Sciatic nerve (tissue), 2 donors: Measurements from ENCODE around the gene PLK3. TPM values are rescaled to one million over a fixed set of nuclear protein-coding genes. Genes with fewer than 3 reads are reported as not detected.
A peak's percentile ranks its signal among the peaks of the same experiment; 100 is the strongest.
"Not testable (repeated sequence)": the region's sequence is repeated elsewhere in the genome, so short reads cannot be mapped to it uniquely, and the experiment has no call there.

Source experiments
- ATAC-seq: fragments of 200-7000 bp; cut with Tn5 transposase; one replicate; pipeline ENCODE4 v1.9.1; 2020; ENCODE audit warnings: mild to moderate bottlenecking, moderate library complexity
- DNase-seq: peaks from one replicate; pipeline ENCODE4 v3.0.0-alpha.2; 2020; ENCODE audit warnings: low spot score
- intact Hi-C: fragments of 100-400 bp; cut with DNase I; formaldehyde crosslinking; loops from one replicate; pipeline ENCODE4 v1.14.2; 2022
- total RNA-seq: library from RNA; stranded (reverse); fragmentation: NEBNext Ultra II Directional; extraction: Animal tissue kit (Norgen Biotek cat#: 25700); gene quantifications from one replicate; pipeline ENCODE4 v1.2.1, GENCODE V29; 2021
- donor health status: DM: no; HTN: no; CAD: no.
- donor health status: DM: no; HTN: no; CAD: no.

Gene PLK3
- total RNA-seq, 1 donor from 2014 or later = 26.1 TPM

DNA sequence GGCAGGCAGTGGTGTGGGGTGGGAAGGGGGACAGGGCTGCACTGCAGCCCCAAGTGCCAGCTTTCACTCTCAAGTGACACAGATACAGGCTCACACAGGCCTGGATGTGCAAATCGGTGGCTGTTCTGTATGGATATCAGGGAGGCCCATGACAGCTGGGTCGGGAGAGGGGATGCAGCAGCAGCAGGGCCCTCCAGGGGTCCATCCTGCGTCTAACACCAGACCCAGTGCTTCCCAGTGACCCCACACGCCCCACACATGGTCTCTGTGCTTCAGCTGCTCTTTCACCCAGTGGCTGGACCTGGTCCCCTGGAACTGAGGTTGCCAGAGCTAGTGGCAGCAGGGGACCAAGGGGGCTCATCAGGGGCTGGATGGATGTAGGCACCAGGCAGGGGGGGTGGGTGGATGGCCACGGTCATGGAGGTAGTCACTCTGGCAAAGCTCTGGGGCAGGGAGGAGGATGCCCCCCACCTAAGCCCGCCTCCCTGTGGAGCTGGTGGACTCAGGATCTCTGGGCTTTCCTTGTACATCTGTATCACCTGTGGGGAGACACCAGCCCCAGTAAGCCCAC, 22.0 kb downstream of the PLK3 start:
- intact Hi-C loops = no loop called here
- no peak for ATAC-seq

DNA sequence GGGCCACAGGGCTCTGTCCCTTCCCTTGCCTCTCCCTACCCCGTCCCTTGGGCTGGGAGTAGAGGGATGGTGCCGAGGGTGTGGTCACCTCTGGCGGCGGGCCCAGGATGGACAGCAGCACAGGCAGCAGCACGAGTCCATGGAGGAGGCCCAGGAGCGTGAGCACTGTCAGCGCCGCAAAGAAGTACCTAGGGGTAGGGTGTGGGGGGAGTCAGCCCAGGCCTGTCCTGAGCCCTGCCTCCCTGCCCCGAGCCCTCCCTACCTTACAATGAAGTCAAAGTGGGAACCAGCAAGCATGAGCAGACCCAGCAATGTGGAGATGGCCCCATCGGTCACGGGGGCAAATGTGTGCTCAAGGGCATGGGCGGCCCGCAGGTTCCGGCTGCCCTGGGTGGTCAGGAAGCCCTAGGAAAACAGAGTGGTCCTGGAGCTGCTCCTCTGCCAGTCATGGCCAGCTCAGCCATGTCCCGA, 22.8 kb downstream of the PLK3 start:
- DNase-seq = no peak
- intact Hi-C loops = no loop called here
- no peak for ATAC-seq

More for the DNA sequence above, 22.0 kb downstream of the PLK3 start:
- DNase-seq = no peak

DNA sequence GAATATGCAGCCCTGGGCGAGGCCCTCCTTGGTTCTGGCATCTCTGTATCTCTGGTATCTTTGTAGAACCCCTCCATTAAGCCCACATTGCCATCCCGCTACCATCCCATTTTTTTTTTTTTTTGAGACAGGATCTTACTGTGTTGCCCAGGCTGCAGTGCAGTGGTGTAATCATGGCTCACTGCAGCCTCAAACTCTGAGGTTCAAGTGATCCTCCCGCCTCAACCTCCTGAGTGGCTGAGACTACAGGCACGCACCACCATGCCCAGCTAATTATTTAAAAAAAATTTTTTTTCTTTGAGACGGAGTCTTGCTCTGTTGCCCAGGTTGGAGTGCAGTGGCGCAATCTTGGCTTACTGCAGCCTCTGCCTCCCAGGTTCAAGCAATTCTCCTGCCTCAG, 24.2 kb downstream of the PLK3 start:
- not testable (repeated sequence) for DNase-seq

DNA sequence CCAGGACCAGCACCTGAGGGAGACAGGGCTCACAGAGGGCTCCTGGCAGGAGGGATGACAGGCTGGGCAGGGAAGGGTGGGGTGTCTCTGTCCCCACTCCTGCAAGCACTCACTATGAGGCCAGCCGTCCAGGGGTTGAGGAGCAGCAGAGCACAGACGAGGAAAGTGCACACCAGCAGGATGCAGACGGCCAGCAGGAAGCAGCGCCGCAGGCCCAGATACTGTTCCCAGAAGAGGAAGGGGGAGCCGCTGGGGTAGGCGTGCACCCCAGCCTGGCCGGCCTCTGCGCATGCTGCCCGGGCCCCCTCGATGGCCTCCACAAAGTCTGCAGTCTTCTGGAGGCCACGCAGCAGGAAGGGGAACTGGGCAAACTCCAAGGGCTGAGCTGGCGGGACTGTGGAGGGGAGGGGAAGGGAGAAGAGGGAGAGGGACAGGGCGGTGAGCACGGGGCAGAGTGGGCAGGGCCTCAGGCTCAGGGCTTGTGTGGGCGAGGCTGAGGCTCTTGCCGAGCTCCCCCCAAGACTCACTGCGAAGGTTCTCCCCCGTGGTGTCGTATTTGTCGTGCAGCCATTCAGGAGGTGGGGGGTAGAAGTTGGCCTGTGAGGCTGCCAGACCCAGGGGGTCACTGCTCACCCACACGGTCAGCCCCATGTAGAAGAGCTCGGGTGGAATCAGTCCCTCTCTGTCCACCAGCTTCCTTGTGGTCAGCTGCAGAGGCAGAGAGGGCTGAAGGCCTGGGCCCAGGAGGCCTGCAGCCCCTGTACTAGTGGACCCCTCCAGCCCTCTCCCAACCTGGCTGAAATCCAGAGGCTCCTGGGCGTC, 26.4 kb downstream of the PLK3 start:
- intact Hi-C loops = no loop called here
- ATAC-seq (peak; percentile 88), DNase-seq (peak; percentile 86)

More for the DNA sequence above, 24.2 kb downstream of the PLK3 start:
- ATAC-seq, intact Hi-C loops: not testable (repeated sequence)

DNA sequence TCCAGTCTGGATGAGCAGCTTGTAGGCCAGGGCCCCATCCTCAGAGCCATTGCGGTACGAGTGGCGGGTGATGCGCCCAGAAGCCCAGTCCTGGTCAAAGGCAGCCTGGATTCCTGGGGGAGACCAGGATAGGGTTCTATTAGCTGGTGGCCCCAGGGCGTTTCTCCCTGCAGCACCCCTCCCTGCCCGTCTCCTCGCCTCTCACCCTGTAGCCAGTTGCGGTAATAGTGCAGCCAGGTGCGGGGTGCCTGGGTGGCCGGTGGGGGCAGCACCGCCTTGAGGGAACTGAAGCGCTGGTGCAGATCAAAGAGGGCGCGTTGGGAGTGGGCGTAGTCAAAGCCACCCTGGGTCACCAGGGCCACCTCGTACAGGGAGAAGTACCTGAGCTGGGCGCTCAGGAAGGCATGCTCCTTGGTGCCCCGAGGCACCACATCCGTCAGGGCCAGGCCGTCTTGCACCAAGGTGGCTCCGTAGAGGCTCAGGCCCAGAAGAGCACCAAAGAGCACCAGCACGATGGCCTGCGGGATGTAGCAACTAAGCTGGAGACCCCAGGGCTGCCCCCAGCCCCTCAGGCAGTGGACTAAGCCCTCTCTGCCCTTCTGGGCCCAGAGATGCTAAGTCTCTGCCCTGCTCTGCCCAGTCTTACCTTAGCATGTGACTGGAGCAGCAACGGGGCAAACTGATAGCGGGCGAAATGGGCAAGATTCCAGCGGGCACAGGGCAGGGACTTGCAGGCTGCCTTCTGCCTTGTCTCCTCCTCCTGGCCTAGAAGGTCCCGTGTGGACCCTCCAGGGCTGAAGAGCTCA, 27.2 kb downstream of the PLK3 start:
- ATAC-seq (peak; percentile 9), DNase-seq (no peak)
- intact Hi-C loops = no loop called here

DNA sequence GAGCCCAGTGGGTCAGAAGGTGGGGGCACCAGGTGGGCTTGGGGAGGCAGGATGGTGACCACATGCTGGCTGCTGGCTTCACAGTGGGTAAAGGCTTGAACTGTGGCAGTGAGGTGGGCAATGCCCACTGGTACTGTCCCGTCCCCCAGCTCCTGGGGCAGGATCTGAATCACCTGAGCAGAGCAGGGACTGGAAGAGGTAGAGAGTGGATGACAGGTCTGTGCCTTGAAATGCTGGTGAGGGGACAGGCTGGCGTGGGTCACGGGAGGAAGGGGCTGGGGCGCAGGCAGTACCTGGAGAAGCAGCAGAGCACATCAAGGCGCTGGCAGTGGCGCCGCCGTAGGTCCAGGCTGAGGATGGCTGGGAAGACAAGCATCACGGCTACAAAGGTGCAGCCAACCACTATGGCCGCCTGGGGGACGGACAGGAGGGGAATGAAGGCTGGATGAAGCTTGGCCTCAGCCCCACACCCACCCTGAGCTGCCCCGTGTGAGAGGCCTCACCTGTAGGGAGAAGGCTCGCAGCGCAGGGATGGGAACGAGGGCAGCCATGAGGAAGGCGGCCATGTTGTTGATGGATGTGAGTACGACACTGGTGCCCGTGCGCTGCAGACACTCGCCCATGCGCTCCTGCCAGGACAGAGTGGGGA, 27.9 kb downstream of the PLK3 start:
- intact Hi-C loops = no loop called here
- DNase-seq (no peak), ATAC-seq (no peak)

DNA sequence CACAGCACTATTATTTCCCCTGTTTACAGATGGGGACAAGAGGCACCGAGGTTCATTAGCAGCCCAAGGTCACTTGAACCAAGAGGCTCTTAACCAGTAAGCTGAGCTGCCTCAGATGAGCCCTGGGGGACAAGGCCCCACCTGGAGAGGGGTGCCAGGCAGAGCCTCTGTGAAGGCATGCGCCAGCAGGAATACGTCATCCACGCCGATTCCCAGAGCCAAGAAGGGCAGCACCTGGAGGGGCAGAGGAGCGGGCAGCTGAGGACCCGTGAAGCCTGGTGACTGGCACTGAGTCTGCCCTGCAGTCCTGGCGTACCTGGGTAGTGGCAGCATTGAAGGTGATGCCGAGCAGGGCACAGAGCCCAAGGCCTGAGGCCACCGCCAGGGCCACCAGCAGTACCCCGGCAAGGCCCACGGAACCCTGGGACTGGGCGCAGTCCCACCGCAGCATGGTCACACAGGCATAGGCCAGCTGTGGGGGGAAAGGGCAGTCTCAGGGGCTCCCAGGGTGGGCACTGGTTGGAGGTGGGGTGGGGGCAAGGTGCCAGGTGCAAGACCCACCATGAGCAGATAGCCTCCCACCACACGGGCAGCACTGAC, 28.8 kb downstream of the PLK3 start:
- intact Hi-C loops = no loop called here
- ATAC-seq (no peak), DNase-seq (no peak)

DNA sequence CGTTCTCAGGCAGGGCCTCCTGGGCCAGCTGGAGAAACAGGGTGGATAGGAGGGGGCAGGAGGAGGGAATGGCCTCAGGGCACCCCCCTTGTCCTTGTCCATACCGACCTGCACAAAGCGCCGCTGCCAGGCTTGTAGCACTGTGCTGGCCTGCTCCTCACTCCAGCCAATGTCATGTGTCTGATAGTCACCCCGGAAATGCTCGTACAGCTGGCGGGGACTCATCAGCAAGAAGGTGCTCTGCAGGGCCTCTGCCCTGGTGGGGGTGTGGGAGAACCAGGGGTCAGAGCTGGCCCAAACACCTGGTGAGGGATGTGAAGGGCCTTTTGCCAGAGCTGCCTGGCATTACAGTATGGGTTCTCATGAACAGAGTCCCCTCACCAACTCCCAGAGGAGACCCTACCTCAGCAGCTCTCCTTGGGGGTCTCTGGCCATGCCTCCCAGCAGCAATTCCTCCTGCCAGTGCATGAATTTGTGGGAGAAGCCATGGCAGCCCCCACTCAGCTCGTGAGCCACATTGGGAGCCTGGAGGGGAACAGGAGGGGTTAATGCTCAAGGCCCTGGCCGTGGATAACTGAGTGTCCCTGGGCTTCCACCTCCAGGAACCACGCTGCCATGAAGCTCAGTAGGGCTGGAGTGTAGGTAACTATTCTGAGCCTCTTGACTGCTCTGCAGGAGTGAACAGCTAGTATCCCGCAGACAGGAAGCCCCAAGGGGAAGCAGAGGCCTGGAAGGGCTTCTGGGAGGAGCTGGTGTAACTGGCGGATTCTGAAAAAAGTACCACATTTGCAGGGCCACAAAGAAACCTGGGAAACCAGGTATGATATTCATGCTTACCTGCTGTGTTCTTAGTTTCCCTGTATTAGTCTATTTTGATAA, 29.6 kb downstream of the PLK3 start:
- ATAC-seq (no peak), DNase-seq (no peak)
- intact Hi-C loops = loop anchor here (10.0 kb wide), 1 partner anchor 45 kb away; the partner anchor contains the start of gene BEST4

DNA sequence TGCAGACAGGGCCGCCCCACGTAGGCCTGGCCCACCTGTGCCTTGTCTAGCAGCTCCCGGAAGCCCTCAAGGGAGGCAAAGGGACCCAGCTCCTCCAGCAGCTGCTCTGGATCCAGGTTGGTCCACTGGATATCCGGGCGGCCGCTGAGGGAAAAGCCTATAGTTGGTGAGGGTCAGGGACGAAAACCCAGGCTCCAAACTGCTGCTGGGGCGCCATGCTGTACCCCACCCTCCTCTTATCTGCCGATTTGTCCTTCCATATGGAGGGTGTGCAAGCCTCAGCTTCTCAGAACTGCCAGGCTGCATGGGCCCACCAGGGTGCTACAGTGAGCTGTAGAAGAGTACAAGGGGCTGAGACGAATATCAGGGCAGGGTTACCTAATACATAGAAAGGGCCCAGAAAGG, 30.7 kb downstream of the PLK3 start:
- intact Hi-C loops = loop anchor here (10.0 kb wide), 1 partner anchor 46 kb away; the partner anchor contains the start of gene BEST4
- no peak for DNase-seq
- ATAC-seq = no peak

DNA sequence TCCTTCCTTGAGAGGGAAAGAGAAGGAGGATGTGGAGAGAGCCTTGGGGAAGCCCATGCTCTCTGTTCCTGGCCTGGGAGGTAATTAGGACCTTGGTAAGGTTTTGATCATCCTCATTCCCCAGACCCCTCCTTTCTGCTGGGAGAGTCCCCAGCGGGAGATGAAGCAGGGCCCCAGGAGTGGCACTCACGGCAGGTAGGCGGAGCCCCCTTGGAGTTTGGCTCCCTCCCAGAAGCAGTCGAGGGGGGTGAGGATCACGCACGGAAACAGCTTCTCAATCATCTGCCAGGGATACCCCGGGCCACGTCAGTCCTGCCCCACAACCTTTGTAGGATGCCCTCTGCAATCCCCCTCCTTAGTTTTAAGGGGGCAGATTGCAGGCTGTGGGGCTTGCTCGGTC, 31.3 kb downstream of the PLK3 start:
- DNase-seq (no peak), ATAC-seq (no peak)
- intact Hi-C loops = loop anchor here (10.0 kb wide), 1 partner anchor 47 kb away; the partner anchor contains the start of gene BEST4

DNA sequence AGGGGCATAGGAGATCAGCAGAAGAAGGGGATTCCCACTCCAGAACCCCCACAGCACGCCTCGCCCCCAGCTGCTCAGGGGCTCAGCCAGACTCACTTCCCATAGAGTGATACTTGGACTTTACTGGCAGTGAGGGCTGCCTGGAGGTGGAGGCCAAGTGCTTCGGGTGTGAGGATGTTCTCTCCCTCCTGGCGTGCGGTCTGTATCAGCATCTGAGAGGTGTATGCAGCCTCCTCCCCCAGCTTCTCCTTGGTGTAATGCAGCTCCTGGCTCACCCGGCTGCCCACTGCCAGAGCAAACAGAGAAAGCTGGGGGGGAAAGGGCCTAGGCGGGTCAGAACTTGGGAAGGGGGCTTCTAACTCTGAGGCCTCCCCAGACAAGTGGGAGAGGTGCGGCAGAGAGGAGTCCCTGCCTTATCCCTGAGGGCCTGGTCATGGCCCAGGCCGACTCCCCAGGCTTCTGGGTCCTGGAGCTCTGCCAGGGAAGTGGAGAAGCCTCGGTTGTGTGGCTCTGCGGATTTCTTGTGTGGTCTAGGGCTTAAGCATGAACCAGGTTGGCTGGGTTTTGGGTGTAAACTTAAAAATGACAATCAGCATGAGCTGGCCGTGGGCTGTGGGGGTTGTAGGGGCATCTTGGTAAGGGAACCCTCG, 32.0 kb downstream of the PLK3 start:
- DNase-seq (no peak), ATAC-seq (peak; percentile 32)
- intact Hi-C loops = loop anchor here (10.0 kb wide), 1 partner anchor 47 kb away; the partner anchor contains the start of gene BEST4

DNA sequence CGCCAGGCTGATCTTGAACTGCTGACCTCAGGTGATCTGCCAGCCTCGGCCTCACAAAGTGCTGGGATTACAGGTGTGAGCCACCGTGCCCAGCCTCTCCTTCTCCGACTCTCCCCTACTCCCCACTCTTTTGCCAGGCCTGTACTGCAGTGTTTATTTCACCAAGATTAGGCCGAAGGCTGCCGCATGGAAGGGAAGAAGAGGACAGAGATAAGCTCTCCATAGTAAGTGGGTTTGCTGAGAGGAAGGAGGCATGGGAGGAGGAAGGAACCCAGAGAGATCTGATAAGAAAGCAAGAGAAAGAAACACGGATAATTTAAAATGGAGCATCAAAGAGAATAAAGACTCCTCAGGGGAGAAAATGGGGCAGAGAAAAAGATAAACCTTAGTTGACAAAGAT, 34.2 kb downstream of the PLK3 start:
- intact Hi-C loops = loop anchor here (10.0 kb wide), 1 partner anchor 50 kb away; the partner anchor contains the start of gene BEST4
- DNase-seq (no peak), ATAC-seq (no peak)

DNA sequence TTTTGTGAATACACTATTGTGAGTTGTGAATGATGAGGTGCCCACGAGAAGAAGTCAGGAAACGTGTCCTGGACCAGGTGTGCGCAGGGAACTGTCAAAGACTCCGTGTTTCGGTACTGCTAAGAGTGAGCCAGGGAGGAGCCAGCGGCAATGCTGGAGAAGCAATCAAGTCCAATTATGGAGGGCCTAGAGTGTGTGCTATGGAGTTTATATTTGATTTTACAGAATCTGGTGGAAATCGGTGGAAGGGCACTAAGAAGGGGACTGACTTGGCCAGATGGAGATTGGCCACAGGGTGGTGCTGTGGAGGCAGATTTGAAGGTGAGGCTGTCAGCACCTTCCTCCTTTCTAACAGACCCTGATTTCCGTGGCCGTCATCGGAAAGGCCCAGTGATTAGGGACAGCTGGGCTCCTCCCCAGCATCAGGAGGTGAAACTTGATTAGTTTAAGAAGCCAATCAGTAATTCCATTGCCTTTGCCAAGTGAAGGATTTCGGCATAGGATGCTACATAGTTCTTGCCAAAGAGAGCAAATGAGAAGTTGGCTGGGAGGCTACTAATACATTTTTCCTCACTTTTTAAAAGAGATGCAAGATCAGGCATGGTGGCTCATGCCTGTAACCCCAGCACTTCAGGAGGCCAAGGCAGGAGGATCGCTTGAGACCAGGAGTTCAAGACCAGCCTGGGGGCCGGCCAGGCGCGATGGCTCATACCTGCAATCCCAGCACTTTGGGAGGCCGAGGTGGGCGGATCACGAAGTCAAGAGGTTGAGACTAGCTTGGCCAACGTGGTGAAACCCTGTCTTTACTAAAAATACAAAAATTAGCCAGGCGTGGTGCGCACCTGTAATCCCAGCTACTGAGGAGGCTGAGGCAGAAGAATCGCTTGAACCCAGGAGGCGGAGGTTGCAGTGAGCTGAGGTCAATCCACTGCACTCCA, 35.8 kb downstream of the PLK3 start:
- peak; percentile 95 for DNase-seq
- ATAC-seq = peak; percentile 73
- intact Hi-C loops = loop anchor here (10.0 kb wide), 1 partner anchor 51 kb away; the partner anchor contains the start of gene BEST4

DNA sequence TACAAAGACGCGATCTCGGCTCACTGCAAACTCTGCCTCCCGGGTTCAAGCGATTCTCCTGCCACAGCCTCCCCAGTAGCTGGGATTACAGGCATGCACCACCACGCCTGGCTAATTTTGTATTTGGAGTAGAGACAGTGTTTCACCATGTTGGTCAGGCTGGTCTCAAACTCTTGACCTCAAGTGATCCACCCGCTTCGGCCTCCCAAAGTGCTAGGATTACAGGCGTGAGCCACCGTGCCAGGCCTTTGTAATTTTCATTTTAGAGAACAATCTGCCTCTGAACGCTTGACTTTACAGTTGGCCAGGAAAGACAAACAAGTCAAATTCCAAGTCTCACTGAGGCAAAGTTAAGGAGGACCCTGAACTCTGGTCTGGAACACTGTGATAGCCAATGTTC, 38.1 kb downstream of the PLK3 start:
- ATAC-seq = not testable (repeated sequence)
- DNase-seq = peak; percentile 1
- intact Hi-C loops = loop anchor here (2.0 to 10.0 kb wide), 2 partner anchors 53 to 173 kb away; partner anchors contain the start of genes BEST4 and HECTD3

DNA sequence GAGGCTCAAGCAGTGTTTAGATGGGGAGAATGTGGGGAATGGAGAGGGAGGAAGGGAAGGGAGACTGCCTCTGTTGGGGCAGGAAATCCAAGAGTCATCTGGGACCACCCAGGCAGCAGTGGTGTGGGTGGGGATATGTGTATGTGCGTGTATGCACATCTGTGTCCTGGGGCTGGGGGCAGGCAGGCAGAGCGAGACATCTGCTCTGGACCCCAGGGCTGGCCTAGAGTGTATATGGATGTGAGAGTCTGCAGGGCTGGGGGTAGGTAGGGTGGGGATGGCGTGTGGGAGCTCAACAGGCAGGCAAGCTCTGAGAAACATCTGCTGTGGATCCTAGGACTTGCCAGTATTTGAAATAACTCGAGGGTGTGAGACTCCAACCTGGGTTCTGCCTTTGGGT, 39.4 kb downstream of the PLK3 start:
- DNase-seq (peak; percentile 65), ATAC-seq (peak; percentile 2)
- intact Hi-C loops = loop anchor here (2.0 to 10.0 kb wide), 2 partner anchors 55 to 171 kb away; partner anchors contain the start of genes BEST4 and HECTD3

DNA sequence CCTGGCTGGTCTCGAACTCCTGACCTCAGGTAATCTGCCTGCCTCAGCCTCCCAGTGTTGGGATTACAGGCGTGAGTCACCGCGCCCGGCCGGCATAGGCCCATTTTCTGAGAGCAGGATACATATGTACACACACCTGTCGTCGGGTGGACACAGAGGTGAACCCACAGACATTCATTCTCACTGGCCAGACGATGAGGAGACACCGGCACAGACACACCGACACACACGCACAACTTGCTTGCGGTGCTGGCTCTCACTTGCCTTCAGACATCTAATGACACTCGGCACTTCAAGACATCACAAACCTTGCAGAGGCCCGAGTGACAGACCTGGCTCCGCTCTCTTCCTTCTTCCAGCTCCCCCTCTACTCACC, 42.3 kb downstream of the PLK3 start:
- intact Hi-C loops = no loop called here
- peak; percentile 7 for ATAC-seq
- DNase-seq = no peak
